Measurements from ENCODE around the gene ZEB2. TPM values are rescaled to one million over a fixed set of nuclear protein-coding genes. Genes with fewer than 3 reads are reported as not detected.

The ZEB2 gene
- total and polyA plus RNA-seq, 2 of the 13 experiments (the other 11 are each of a cell fraction or from before 2014, with no cell fraction given): 0.07 TPM; not detected in 1

GRCh38 chr2:144515099-144515695 is 4.7 kb downstream of the ZEB2 start:
- Histone ChIP-seq H3K36me3 (replicated peaks in 1 of 2; ENCODE audit: control insufficient read depth in 1 of 2, insufficient read depth in 2 of 2, low read length in 2 of 2) (no peaks in the 10 kb centered on the region), H3K27ac (ENCODE audit: extremely low read length, insufficient read depth, low read length) (no peak overlapping the region), H3K79me2 (ENCODE audit: insufficient read depth, low read length) (no peaks in the 10 kb centered on the region), H3K4me3 (replicated peaks in 1 of 3; ENCODE audit: insufficient read depth in 1 of 3, low read depth in 2 of 3, low read length in 3 of 3) (no peak overlapping the region), H3K9ac (ENCODE audit: insufficient read depth, low read depth, low read length) (no peak overlapping the region), H4K20me1 (ENCODE audit: insufficient read depth, low read length) (no peaks in the 10 kb centered on the region), H3K27me3 (ENCODE audit: control insufficient read depth in 1 of 2, insufficient read depth in 2 of 2, low read length in 2 of 2) (peaks cover 4 to 93% of the 10 kb centered on the region in 2 experiments; a peak in 4 of 5 replicates), H2AFZ (ENCODE audit: low read length) (no peak overlapping the region), H3K9me3 (ENCODE audit: low read length) (no peaks in the 10 kb centered on the region), H3K4me2 (ENCODE audit: low read depth, low read length) (no peak overlapping the region), H3K4me1 (ENCODE audit: insufficient read depth, low read length) (0 out of 2 replicates have a peak, but pooled peaks cover 5% of the 10 kb centered on the region)
- in situ Hi-C loops (cut with HindIII; ENCODE audit: extremely low pct_ligation_motif_present, low pct_unique_long_range_greater_than_20kb): no loop called here
- intact Hi-C loops (cut with micrococcal nuclease; ENCODE audit: unreplicated experiment): no loop called here
- TF ChIP-seq TBP (CRISPR knock-in tag; IDR thresholded peaks at IDR 0.05) (no peak), ZNF331 (CRISPR knock-in tag; IDR thresholded peaks at IDR 0.05) (no peak), ZNF337 (CRISPR knock-in tag; IDR thresholded peaks at IDR 0.05; ENCODE audit: borderline replicate concordance, low read depth) (no peak), ZFP36 (IDR thresholded peaks at IDR 0.05; ENCODE audit: borderline replicate concordance, low read depth, low read length, partially characterized antibody) (no peak), THAP8 (CRISPR knock-in tag; IDR thresholded peaks at IDR 0.05; ENCODE audit: borderline replicate concordance) (no peak), ZNF513 (CRISPR knock-in tag; conservative IDR thresholded peaks at IDR 0.05) (no peak), SRSF1 (optimal IDR thresholded peaks at IDR 0.05; ENCODE audit: low read depth, low read length) (no peak), RFX5 (IDR thresholded peaks at IDR 0.05; ENCODE audit: low read depth, low read length) (no peak), MYPOP (CRISPR knock-in tag; IDR thresholded peaks at IDR 0.05) (no peak), ZBTB26 (CRISPR knock-in tag; IDR thresholded peaks at IDR 0.05; ENCODE audit: borderline replicate concordance) (no peak), AKNA (CRISPR knock-in tag; IDR thresholded peaks at IDR 0.05; ENCODE audit: borderline replicate concordance) (no peak), ZKSCAN8 (CRISPR knock-in tag; IDR thresholded peaks at IDR 0.05; ENCODE audit: borderline replicate concordance) (no peak), ZNF451 (CRISPR knock-in tag; IDR thresholded peaks at IDR 0.05) (no peak)
- ChIA-PET POLR2A (no interaction called here), CTCF (ENCODE audit: low intra/inter-chr PET ratio, low total read pairs) (no interaction called here)
- BruUV-seq (replicated peaks): no TSS peak
- FAIRE-seq: no peak
- WGBS (ENCODE audit: low lambda C conversion rate): 18% methylated on average over 4 of the region's 4 CpGs
- ATAC-seq: no peak
- DNase-seq (ENCODE audit: low spot score): no peak

All from HepG2 (cell line).